GM18909 (cell line): Measurements from ENCODE around the gene CSNK2A2.

ENCODE experiments used
- ATAC-seq: cut with Tn5 transposase; IDR thresholded peaks from one replicate; pipeline ENCODE4 v1.9.1; 2021; ENCODE audit warnings: mild to moderate bottlenecking; ENCODE audit not compliant: unreplicated experiment, poor library complexity

CSNK2A2 gene

DNA sequence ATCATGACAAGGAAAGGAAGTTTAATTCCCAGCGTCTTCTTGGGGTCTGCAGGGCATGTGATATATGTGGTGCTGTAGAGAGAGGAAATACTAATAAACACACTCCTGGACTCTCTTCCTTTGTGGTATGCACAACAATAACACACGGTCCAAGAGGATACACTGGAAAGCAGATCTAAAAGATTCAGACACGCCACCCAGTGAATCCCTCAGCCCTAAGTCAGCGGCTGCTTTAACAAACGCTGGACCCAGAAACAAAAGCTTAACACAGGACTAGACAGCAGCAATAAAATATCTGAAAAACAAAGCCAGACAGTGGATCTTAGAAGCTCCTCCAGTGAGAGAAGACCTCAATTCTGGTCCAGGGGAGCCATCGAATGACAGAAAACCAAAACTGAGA lies 81.8 kb downstream of the CSNK2A2 start:
- ATAC-seq: no peak

DNA sequence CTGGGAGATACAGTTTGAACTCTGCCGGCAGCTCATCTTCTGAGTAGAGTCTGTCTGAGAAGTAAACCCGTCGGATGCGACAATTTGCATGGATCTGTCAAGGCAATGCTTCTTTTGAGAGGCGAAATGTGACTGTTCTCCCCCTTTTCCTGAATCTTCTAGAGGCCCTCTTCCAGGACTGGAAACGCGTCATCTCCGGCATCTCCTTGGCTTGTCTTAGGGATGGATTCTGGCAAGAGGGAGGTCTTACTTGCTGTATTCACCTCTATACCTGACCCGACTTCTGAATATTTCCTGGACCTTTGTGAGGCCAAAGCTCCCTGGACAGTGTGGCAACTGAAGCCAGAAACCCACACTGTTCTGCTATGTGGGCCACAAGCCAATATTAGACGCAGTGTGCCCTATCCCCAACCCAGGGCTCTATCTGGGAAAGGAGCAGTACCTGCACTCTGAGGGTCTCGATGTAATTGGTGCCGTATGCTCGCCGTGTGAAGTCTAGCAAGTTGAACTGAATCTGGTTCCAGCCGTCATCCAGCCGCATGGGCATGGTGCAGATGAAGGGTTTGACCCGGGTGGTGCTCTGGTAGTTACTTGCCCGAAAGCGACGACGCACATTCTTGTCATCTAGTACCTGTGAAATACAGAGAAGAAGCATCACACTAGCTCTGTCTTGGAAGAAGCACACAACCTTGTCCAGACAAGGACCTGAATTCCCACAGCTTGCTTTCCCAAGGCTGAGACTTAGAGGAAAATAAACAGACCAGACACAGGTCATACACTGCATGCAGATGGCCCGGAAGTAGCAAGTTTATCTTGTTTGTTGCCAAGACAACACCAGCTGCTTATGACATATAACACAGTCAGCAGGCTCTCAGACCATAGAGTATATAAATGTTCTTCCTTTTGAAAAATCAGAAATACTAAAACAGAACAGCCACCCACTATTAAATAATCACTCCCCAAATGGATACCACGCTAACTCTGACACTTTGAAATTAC lies 82.8 kb downstream of the CSNK2A2 start:
- no peak for ATAC-seq

- no peak for ATAC-seq
Observed at GRCh38 chr16:58111302-58111627, 86.6 kb downstream of the CSNK2A2 start.

DNA sequence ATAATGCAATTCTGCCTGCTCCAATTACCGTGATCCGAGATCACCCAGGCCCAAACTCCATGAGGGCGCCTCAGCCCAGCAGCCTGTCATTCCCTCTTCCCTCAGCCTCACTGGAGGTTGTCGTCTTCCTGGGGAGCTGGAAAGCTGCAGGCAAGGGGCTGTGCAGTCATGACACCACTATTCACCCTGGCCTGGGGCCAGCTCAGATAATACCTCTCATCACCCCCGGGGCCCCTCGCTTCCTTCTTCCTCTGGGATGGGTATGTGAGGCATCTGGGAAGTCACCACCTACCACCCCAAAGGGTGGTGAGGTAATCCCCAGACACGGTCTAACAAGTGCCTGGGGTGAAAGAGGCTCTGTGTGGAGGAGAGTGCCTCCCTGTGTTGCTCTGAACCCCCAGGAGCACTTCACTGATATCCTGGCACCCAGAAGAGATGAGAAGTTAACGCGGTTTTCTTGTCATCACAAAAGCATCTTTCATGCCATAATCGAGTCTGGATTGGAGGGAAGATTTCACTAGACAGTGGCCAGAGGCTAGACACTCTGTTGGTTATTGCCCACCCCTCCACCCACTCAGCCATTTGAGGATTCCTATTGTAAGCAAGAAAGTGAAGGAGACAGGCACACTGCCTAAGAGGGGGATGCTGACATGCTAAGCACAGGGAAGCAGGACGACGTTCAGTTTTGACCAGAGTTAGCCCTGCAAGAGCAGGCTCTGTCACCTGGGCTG lies 87.2 kb downstream of the CSNK2A2 start:
- no peak for ATAC-seq

GRCh38 chr16:58109881-58110280 lies 88.0 kb downstream of the CSNK2A2 start:
- no peak for ATAC-seq

DNA sequence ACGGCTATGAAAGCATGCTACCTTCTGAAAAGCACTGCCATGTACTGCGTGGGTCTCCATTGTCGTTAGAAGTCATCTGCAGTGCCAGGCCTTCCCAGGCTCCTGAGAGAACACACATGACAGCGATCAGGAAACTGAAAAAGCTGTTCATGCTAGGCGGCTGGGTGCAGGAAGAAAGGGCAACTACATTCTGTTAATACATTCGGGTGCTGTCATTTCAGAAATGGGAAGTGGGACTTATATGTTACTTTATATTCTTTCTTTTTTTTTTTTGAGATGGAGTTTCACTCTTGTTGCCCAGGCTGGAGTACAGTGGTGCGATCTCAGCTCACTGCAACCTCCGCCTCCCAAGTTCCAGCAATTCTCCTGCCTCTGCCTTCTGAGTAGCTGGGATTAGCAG lies 88.6 kb downstream of the CSNK2A2 start:
- ATAC-seq: no peak
